Pancreas (tissue), 10 donors: ENCODE data around the gene EIF4A3. TPM values are rescaled to one million over a fixed set of nuclear protein-coding genes. Genes with fewer than 3 reads are reported as not detected.

Experiments used
- ATAC-seq, 4 donors: fragments of 200-7000 bp; cut with Tn5 transposase; one replicate each; pipeline versions ENCODE4 v1.8.0 to v1.9.1; 2020; ENCODE audit warnings: mild to moderate bottlenecking in 4 of 4, moderate library complexity in 4 of 4
- DNase-seq, 6 donors: peaks; one replicate each; pipeline ENCODE4 v3.0.0-alpha.2; 2020
- FAIRE-seq: peaks from 2 replicates; lab custom pipeline; 2012; peaks lifted over from hg19 to GRCh38; lab: Jason Lieb, UNC
- H3K27ac ChIP-seq, 4 donors: fragments of 200-600 bp; sonication (generic); 1 replicate in 3 of 4; 2 replicates in 1 of 4; pipeline versions ENCODE4 v1.5.0 to v1.8.0; 2020
- H3K27me3 ChIP-seq, 4 donors: fragments of 200-600 bp; one replicate each; pipeline ENCODE4 v1.8.0; 2021
- H3K36me3 ChIP-seq, 3 donors: fragments of 200-600 bp; sonication (generic) in 1 of 3; one replicate each; pipeline versions ENCODE4 v1.5.0 to v1.8.0; 2020 to 2021
- H3K4me1 ChIP-seq, 3 donors: fragments of 200-600 bp; one replicate each; pipeline ENCODE4 v1.8.0; 2021
- H3K4me3 ChIP-seq, 4 donors: fragments of 200-600 bp; sonication (generic) in 2 of 4; one replicate each; pipeline versions ENCODE4 v1.5.0 to v1.8.0; 2020 to 2021
- H3K9me3 ChIP-seq, 4 donors: fragments of 200-600 bp; one replicate each; pipeline ENCODE4 v1.8.0; 2021
- CTCF ChIP-seq, 4 donors: fragments of 200-600 bp; sonication (generic) in 3 of 4; IDR thresholded peaks; one replicate each; pipeline versions ENCODE4 v1.5.0 to v1.8.0; 2021; ENCODE audit warnings: antibody characterized with exemption in 4 of 4
- WGBS, 2 donors: extraction: QIAGEN DNeasy Blood & Tissue Kit; methylation state at CpG; one replicate each; pipeline ENCODE4 v1.1.7; 2013; 5-methylcytosine and 5-hydroxymethylcytosine counted together
- intact Hi-C, 3 donors: fragments of 100-400 bp; cut with DNase I; formaldehyde crosslinking; loops; one replicate each; pipeline versions ENCODE4 v1.11.1 to v1.14.2; 2022
- polyA plus RNA-seq, 2 donors: library from polyadenylated mRNA; stranded (reverse); fragments of 200-250 nt; gene quantifications; one replicate each; pipeline ENCODE4 v1.2.3, GENCODE V29; 2013
- total RNA-seq, 6 donors: library from RNA; stranded (reverse); fragmentation: NEBNext Ultra II Directional in 4 of 6; extraction: Animal tissue kit (Norgen Biotek cat#: 25700) in 4 of 6; gene quantifications; one replicate each; pipeline versions ENCODE4 v1.2.1 to v1.2.4, GENCODE V29; 2021 to 2023
- donor health status: healthy with polysubstance abuse.
- donor health status: DM: no; HTN: no; CAD: no; lungs with moderate emphysema.
- donor health status: DM: no; HTN: no; CAD: no.
- donor health status: control.
- donor health status: control.
- donor health status: Bipolar disorder and iron deficiency.
- donor health status: DM: yes; HTN: yes; CAD: no.
- donor health status: DM: no; HTN: no; CAD: no.
- donor health status: DM: no; HTN: no; CAD: no.
- donor health status: DM: yes; HTN: yes; CAD: no.

Gene EIF4A3
- total and polyA plus RNA-seq, 8 donors = 16.2 to 37.2 (median 30.2) TPM

GRCh38 chr17:80099291-80100034 lies 47.5 kb downstream of the EIF4A3 start:
- peaks cover 0 to 9% (median 0%) of the 10 kb centered on the region in 3 donors for H3K4me1 ChIP-seq
- H3K27me3 ChIP-seq = no peaks in the 10 kb centered on the region
- H3K4me3 ChIP-seq = no peak overlapping the region
- peak in 3 of 6 donors; percentile 9 to 65 (median 28) for DNase-seq
- 85 to 88% methylated on average over 27 of the region's 27 CpGs for WGBS, 2 donors
- H3K9me3 ChIP-seq = no peaks in the 10 kb centered on the region
- no peak for ATAC-seq
- intact Hi-C loops = loop anchor here in 1 of 3 donors (10.0 kb wide), 1 partner anchor 145 kb away; no protein-coding TSS in a partner anchor
- no peak for FAIRE-seq
- TF ChIP-seq CTCF (IDR thresholded peaks at IDR 0.05) = no peak
- H3K27ac ChIP-seq = no peak overlapping the region
- no peaks in the 10 kb centered on the region for H3K36me3 ChIP-seq

DNA sequence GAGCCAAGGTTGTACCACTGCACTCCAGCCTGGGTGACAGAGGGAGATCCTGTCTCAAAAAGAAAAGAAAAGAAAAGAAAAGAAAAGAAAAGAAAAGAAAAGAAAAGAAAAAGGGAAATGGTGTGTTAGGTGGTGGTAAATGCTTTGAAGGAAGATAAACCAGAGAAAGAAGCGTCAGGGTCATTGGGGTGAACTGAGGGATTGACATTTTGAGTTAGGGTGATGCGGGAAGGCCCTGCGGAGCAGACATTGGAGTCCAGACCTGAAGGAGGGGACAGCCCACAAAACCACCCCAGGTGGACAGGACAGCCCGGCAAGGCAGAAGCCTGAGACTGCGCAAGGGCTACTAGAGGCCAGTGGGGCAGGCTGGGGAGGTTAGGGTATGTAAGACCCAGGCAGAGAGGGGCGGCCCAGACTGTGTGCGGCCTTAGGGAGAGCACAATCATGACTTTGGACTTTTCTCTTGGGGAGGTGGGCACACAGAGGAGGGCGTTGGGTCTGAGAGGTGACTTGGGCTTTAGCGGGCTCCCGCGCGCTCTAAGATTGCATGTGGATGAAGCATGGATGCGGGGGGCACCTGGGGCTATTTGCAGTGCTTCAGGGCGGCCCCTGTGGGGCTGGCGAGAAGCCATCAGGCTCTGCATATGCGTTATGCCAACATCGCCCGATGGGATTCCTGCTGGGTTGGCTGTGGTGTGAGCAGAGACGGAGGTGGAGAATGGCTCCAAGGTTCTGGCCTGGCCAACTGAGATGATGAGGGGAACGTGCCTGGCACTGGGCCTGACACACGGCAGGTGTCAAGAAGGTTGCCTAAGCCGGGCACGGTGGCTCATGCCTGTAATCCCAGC lies 48.9 kb downstream of the EIF4A3 start:
- ATAC-seq = no peak
- H3K36me3 ChIP-seq = no peaks in the 10 kb centered on the region
- intact Hi-C loops = loop anchor here in 1 of 3 donors (10.0 kb wide), 1 partner anchor 147 kb away; no protein-coding TSS in a partner anchor
- no peak overlapping the region for H3K27ac ChIP-seq
- no peak overlapping the region for H3K4me3 ChIP-seq
- FAIRE-seq = no peak
- 81 to 84% methylated on average over 23 of the region's 23 CpGs for WGBS, 2 donors
- H3K27me3 ChIP-seq = no peaks in the 10 kb centered on the region
- no peak for TF ChIP-seq CTCF (IDR thresholded peaks at IDR 0.05)
- H3K4me1 ChIP-seq = peaks cover 0 to 9% (median 0%) of the 10 kb centered on the region in 3 donors
- no peaks in the 10 kb centered on the region for H3K9me3 ChIP-seq
- DNase-seq = peak in 3 of 6 donors; percentile 12 to 50 (median 26)

- Histone ChIP-seq H3K4me3 (no peak overlapping the region), H3K9me3 (no peaks in the 10 kb centered on the region), H3K27me3 (no peaks in the 10 kb centered on the region), H3K27ac (no peak overlapping the region), H3K4me1 (peaks cover 0 to 6% (median 0%) of the 10 kb centered on the region in 3 donors), H3K36me3 (no peaks in the 10 kb centered on the region)
- WGBS, 2 donors = 80 to 83% methylated on average over 17 of the region's 17 CpGs
- intact Hi-C loops = loop anchor here in 1 of 3 donors (10.0 kb wide), 1 partner anchor 148 kb away; no protein-coding TSS in a partner anchor
- FAIRE-seq (no peak), ATAC-seq (no peak), DNase-seq (peak in 1 of 6 donors; percentile 35)
- TF ChIP-seq CTCF (IDR thresholded peaks at IDR 0.05) = no peak
Measured at GRCh38 chr17:80097127-80097621, 49.8 kb downstream of the EIF4A3 start.

- Histone ChIP-seq H3K27ac (no peak overlapping the region), H3K9me3 (no peaks in the 10 kb centered on the region), H3K36me3 (no peaks in the 10 kb centered on the region), H3K4me3 (no peak overlapping the region), H3K27me3 (no peaks in the 10 kb centered on the region), H3K4me1 (peaks cover 0 to 4% (median 0%) of the 10 kb centered on the region in 3 donors)
- ATAC-seq = no peak
- DNase-seq = peak in 1 of 6 donors; percentile 49
- FAIRE-seq = no peak
- no peak for TF ChIP-seq CTCF (IDR thresholded peaks at IDR 0.05)
- WGBS, 2 donors = 75 to 76% methylated on average over 12 of the region's 12 CpGs
- intact Hi-C loops = loop anchor here in 1 of 3 donors (10.0 kb wide), 1 partner anchor 148 kb away; no protein-coding TSS in a partner anchor
Measured at GRCh38 chr17:80096561-80097021, 50.3 kb downstream of the EIF4A3 start.
